Stimulated activated CD8-positive, alpha-beta memory T cell treated with anti-CD3 and anti-CD28 coated beads, Interleukin-12 subunit alpha, Interleukin-12 subunit beta, amount 100 ng/mL, for 1 hour (primary cell): ENCODE data around the gene THNSL1.

Source experiments
- DNase-seq: peaks from one replicate; pipeline ENCODE4 v3.0.0-alpha.2; 2020; ENCODE audit warnings: low read depth

Gene THNSL1

DNA sequence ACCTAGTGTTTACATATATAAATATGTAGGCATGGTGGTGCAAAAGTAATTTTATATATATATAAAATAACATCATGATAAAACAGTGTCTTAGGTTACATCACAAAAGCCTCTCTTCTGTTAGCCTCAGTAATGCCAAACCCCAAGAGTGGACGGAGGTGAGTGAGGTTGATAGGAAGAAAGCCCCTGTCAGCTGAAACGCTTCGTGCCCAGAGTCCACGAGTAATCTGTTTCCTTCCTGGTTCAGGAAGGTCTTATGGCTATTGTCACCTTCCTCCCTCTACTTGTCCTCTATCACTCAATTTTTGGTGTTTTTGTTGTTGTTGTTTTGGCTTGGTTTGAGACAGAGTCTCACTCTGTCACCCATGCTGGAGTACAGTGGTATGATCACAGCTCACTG lies 41.5 kb downstream of the THNSL1 start:
- DNase-seq: no peak

DNA sequence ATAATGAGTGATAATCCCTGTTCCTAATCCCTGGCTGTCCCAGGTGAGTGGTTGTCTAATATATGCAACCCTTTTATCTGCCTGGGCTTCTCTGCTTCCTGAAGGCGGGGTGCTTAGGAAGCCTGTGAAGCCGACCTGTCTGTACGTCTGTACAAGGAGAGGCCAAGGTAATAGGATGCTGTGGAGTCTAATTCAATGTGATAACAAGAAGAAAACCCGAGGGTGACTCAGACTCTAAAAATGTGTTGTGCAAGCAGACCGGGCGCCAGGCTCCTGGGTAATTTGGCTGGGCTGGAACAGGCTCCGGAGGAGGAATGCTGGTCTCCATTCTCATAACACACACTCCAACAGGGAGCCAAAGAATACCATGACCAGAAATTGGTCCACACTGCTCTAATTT lies 43.6 kb downstream of the THNSL1 start:
- no peak for DNase-seq

DNA sequence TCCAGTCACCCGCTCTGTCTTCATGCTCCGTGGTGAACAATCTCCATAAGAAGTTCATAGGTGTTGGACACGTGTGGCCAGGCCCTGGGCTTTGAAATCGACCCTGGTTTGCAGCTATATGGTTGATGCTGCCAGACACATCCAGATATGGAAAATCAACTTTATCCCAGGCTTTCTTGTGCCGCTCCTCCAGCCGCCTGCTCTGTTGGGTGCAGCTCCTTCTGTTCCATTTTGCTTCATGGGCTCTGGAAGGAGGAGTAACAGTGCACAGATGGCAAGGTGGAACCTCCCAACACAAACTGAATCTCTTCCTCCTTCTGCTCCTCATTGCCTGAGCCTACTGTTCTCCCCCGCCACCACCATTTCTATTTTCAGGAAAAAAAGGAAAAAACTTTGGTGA lies 44.7 kb downstream of the THNSL1 start:
- no peak for DNase-seq

DNA sequence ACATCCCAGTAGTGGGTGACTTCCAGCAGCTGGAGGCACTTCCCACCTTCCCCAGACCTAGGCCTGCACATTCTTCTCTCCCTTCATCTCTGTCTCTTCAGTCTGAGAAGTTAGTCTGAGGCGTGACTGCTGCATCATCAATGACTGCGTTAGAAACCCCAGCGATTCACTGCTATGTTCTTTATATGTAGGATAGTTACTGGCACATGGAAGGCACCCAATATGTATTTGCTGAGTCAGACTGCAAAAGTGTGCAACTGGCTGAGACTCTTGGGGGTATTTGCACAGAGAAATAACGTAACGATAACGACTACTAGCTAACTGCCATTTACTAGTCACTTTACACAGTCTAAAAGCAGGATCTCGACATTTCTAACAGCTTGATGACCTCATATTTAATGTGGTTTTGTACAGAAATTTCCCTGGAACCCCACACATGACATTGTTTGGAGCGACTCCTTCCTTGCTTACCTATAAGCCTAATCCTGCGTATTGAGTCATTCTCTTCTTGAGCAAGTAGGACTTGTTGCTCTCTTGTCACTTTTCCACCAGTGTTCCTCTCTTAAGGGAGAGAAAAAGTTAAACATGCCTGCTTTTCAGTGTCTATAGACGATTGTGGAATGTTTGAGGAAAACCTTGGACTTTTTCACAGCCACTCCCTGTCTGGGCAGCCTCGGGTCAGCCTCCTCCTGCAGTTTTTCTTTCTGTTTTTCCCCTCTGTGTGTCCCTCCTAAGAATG lies 45.5 kb downstream of the THNSL1 start:
- DNase-seq: no peak

DNA sequence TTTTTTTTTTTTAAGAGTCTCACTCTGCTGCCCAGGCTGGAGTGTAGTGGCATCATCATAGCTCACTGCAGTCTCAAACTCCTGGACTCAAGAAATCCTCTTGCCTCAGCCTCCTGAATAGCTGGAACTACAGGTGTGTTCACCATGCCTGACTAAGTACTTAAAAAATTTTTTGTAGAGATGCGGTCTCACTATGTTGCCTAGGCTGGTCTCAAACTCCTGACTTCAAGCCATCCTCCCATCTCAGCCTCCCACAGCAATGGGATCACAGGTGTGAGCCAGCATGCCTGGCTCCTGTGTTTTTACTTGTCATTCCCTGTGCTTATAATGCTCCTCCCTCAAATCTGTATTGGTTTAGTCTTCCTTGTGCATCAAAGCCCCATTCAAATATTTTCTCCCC lies 46.7 kb downstream of the THNSL1 start:
- no peak for DNase-seq

DNA sequence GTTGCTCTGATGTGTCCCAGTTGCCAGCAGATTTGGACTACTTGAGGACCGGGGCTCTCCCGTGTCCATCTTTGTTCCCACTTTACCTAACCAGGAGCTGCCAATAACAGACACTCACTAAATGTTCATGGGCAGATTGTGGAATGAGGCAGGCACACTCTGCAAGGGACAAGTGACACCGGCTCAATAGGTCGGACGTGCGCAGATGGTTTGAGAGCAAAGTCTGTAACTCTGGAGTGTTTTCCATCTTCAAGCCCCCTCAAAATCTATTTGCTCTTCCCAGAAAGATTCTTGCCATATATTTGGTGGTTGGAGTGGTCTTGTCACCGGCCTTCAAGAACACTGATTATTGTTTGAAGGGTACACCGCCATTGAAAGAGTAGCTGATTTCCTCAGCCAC lies 47.2 kb downstream of the THNSL1 start:
- no peak for DNase-seq

DNA sequence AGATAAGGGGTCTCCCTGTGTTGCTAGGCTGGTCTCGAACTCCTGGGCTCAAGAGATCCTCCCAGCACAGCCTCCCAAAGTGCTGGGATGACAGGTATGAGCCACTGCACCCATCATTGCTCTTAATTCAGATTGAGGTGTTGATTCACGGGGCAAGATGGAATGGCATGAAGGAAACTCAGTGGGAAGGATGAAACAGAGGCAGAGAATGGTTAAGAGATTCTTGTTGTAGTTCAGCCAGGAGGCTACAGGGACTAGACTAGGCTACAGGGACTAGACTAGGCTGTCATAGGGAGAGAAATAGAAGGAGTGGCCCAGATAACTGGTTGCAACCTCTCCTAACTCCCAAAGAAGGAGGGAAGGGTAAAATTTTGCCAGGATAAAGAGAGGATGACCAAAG lies 48.0 kb downstream of the THNSL1 start:
- no peak for DNase-seq

DNA sequence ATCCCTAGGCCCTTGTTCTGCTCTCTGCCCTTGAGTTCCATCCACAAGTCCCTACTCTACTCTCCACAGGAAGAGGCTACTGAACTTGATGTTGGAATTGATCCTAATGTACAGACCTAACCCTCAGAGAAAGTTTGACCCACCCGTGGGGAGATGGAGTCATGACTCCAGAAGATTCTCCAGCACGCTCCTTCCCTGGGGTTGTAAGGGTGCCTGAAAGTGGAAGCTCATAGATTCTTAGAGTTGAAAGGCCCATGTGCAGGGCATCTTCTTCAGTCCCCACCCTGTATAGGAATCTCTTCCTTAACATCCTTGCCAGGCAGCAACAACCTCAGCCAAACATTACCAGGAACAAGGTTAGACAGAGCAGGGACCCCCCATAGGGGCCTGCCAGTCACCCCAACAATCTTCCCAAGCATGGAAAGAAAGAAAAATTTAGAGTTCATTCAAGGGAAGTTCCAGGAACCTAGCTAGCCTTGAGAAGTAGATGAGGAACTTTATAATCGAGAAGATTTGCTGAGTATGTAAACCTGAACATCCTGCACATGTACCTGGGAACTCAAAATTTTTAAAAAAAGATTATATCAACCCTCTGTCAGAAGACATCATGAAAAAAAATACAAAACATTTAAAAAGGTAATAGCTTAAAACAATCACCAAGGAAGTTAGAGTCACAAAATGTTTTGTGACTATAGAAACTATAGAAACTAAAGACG lies 49.5 kb downstream of the THNSL1 start:
- DNase-seq: no peak

DNA sequence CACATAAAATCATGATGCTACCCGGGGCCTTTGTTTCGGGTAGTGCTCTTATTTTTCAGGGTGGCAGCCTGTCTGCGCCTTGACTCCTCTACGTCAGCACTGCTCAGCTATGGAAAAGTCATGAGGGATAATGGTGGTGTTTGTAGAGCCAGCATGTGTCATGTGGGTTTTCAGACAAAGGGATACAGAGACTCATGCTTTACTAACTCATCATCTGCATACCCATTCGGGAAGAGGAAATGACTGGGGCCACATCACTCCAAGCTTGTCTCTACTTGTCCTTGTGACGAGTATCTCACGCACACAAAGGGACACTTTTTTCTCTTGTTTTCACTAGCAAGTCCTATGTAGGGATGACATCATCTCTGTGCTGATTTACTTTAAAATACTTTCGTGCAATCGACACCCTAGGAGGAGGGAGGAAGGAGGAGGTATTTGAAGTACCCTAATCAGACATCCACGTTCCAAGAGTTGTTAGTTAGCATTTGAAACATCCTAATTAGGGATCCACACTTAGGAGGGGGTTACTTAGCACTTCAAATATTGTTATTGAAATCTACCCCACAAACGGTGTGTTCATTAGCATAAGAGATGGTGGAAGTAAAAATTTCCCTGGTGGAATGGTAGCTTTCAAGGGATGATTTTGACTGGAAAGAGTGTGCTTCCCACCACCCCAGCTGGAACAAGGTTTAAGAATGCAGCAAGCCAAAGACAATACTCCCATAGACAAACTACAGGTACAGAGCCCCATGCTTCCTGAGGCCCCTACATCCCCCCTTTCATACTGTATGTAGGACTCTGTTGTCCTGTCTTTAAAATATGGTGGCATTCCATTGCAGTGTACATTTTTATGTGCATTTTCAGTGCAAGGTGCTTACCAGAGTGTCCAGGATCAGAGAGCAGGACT lies 52.0 kb downstream of the THNSL1 start:
- DNase-seq: no peak

DNA sequence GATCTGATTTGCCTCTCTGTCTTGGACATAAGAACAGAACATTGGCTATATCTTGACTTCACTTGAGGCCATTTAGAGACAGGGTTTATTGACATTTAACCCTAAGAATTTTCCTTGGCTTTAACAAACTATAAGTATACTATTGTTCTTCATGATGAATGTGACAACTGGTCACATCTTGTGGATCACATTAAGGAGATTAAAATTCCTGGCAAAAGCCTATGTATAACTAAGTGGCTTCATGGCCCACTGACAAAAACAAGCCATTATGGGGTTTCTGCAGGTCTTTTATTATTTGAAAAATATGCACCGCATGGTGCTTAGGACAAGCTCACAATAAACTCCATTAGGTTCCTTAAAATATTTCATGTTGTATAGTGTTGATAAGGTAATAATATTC lies 54.8 kb downstream of the THNSL1 start:
- DNase-seq: no peak

DNA sequence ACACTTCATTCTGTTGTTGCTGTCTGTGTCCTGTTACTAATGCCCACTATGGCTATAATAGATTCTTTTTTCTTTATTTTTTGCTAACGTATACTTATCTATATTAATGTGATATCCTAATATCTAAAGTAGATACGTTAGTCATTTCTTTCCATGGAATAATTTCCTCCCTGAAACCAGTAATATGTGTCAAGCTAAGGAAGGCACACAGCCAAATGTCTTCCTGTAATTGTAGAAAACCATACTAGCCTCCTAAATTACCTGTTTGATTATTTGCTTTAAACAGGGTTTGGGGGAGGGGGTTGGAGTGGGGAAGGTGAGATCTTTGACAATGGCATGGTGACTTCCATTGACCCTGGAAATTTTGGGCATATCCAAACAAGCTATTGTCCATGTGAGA lies 56.4 kb downstream of the THNSL1 start:
- DNase-seq: no peak

DNA sequence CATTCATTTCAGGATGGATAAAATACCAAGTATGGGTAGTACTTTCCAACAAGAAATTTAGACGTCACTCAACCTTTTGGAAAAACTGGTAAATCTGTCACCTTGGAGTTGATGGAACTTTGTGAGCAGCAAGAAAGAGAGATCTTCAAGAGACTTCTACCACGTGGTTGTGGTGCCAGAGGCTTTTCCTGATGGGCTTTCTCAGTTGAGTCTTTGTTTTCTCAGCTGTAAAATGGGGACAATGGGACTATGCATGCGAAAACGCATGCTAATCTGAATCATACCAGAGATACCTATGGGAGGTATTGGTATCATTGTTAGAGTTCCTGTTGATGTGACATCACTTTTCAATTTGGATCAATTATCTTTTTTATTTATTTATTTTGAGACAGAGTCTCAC lies 59.4 kb downstream of the THNSL1 start:
- no peak for DNase-seq
